GM21528 (cell line): ENCODE measurements around the gene PRKCB.
"Not testable (repeated sequence)": the region's sequence is repeated elsewhere in the genome, so short reads cannot be mapped to it uniquely, and the experiment has no call there.

ENCODE experiments used
- ATAC-seq: cut with Tn5 transposase; IDR thresholded peaks from one replicate; pipeline ENCODE4 v1.9.1; 2021; ENCODE audit warnings: mild to moderate bottlenecking, moderate library complexity; ENCODE audit not compliant: unreplicated experiment, low FRiP score

PRKCB gene

DNA sequence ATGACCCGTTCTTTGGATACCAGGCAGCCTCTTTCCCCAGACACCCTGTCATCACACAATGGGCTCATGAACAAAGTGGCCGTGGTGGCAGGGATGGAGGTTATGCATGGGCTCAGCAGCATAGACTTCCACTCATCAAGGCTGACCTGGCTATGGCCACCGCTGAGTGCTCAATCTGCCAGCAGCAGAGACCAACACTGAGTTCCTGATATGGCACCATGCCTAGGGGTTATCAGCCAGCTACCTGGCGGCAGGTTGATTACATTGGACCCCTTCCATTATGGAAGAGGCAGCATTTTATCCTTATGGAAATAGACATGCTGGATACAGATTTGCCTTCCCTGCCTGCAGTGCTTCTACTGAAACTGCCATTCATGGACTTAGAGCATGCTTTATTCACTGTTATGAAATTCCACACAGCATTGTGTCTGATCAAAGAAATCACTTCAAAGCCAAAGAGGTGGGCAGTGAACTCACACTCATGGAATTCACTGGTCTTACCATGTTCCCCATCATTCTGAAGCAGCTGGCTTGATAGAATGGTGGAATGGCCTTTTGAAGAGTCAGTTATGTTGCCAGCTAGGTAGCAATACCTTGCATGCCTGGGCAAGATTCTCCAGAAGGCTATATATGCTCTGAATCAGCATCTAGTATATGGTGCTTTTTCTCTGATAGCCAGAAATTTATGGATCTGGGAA lies 160.6 kb downstream of the PRKCB start:
- ATAC-seq = no peak

- no peak for ATAC-seq
Measured at GRCh38 chr16:23998771-23999170, 163.0 kb downstream of the PRKCB start.

DNA sequence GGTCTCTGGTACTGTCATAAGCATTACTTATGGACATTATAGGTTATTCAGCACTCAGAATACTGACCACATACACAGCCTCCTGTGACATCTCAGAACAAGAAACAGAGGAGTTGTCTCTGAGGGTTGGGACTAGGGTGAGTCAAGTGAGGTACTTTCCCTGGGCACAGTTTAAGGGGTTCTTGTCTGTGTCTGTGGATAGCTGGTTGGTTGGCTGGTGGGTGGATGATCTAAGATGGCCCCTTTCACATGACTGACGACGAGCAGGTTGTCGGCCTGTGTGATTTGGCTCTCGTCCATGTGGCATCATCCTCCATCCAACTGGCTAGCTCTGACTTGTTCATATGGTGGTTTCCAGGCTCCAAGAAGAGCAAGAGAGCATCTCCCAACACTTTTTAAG lies 163.9 kb downstream of the PRKCB start:
- ATAC-seq = no peak

DNA sequence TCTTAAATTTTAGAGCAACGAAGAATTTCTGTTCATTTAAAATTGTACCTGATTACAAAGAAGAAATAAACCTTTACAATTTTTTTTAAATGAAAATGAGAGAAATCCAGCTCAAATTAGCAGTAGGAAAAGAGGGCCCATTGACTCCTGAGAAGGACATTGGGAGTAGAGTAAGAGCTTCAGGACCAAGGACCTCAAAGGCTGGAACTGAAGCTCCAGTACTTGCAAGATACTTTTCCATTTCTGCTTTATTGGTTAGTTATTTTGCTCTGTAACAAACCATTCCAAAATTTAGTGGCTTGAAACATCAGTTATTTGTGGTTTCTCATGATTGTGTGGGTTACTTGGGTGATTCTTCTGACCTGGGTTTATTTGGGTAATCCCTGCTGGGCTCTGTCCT lies 165.9 kb downstream of the PRKCB start:
- no peak for ATAC-seq

DNA sequence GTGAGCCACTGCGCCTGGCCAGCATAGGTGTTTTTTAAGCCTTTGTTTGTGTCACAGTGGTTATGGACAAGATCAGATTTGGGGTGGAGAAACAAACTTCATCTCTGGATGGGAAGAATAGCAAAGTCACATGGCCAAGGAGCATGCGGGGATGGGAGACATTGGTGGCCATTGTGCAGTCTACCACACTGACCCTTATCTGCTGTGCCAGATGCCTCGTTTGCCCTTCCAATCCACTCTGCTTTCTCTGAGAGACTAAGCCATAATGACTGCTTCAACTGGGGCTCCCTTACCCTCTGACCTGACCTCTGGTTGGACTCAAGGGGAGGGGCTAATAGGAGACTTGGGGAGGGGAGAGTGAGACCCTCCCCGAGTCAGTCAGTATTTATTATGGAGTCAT lies 166.8 kb downstream of the PRKCB start:
- ATAC-seq = no peak

DNA sequence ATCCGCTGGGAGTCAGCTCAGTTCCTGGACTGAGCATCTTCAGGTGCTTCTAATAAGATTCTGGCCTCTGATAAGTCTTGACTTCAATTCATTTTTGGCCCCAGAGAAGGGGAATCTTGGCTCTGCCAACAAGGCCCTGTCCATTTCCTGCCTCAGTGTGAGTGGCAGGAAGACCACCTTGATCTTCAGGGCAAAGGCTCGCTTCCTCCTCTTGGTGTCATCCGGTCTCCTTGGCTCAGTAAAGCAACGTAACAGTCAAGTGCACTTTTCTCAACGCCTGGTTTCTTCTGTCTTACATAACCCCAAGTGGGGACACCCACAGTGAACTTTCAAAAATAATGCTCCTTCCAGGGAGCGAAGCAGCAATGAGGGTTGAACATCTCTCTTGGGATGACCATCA lies 169.8 kb downstream of the PRKCB start:
- no peak for ATAC-seq

- no peak for ATAC-seq
Measured at GRCh38 chr16:24007391-24007790, 171.6 kb downstream of the PRKCB start.

DNA sequence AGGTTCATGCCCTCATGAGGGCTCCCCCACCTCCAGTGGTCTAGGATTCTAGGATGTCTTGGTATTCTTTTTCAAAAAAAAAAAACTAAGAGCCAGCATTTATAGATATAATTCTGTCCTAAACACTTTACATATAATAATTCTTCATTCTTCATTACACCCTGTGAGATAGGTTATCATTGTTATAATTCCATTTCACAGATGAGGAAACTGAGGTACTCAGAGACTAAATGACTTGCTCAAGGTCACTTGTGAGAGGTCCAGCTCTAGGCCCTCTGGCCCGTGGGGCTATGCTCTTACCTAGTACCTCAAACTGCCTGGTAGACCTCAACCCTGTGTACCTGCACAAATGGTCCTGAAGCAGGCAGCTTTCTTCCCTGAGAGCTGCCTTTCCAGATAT lies 172.2 kb downstream of the PRKCB start:
- ATAC-seq = no peak

DNA sequence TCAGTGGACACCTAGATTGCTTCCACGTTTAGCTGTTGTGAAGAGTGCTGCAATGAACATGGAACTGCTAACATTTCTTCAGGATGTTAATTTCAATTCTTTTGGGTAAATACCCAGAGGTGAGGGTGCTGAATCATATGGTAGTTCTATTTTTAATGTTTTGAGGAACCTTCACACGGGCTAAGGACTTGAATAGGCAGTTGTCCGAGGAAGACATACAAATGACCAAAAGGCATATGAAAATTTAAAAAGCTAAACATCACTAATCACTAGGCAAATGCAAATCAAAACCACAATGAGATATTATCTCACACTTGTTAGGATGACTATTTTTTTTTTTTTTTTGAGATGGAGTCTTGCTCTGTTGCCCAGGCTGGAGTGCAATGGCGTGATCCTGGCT lies 173.3 kb downstream of the PRKCB start:
- no peak for ATAC-seq

- ATAC-seq = no peak
Measured at GRCh38 chr16:24009955-24010354, 174.2 kb downstream of the PRKCB start.

- no peak for ATAC-seq
Measured at GRCh38 chr16:24010440-24011089, 174.8 kb downstream of the PRKCB start.

DNA sequence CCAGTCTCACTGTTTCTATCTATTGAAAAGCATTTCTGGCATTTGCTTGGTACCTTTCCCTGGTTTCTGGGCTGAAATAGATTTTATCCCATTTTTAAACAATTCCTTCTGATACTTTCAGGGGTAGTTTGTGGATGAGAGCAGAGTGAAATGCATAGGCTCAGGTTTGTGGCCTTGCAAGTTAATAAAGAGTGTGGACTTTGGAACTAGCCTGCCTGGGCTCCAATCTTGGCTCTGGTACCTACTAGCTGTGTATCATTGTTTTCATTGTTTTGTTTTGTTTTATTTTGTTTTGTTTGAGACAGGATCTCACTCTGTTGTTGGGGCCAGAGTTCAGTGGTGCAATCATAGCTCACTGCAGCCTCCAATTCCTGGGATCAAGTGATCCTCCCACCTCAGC lies 175.5 kb downstream of the PRKCB start:
- ATAC-seq = no peak

DNA sequence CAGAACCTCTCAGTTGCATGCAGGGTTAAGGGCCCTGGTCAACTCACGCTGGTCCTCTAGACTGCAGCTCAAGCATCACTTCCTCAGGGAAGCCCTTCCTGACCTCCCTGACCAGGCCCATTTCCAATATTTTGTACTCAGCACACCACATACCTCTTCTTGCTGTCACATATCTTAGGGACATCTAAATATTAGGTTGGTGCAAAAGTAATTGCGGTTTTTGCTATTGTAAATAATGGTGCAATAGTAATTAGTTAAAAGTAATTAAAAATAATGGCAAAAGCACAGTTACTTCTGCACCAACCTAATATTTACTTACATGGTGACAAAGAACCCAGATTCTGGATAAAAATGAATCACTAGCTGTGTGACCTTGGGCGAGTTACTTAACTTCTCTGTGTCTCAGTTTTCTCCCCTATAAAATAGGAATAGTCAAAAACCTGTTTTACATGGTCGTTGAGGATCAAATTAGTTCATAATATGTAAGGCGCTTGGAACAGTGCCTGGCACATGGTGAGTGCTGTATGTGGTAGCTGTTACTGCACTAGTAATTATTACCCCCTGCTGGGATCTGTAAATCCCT lies 177.4 kb downstream of the PRKCB start:
- ATAC-seq = no peak

DNA sequence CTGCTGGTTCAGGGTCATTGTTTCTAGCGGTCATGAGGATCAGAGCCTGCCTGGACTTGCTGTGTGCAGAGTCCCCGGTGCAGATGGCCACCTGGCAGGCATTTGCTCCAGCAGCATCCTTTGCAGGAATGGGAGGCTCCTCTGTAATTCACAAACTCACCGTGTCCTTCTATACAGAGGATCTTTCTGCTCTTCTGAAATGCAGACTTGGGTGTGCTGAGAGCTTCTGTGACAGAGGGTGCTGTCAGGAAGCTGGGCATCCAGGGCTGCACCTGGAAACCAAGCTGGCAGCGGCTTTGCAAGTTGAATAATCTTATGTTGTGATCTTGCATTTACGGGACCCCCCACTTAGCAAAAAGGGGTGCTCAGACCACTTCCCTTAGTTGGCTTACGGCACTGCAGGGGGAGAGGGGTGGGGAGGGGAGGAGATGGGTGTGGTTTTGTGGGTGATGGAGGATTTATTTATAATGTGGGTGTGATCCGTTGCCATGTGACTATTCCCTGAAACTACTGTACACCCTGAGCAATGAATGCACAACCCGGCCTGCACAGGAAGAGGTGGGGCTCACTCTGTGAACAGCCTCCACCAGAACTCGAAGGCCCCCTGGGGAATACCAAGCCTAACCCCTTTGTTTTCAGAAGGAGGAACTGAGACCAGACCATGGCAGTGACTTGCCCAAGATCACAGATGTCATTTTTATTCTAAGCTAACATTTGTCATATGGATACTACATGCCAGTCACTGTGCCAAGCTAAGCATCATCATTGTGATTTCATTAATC lies 178.3 kb downstream of the PRKCB start:
- peak; percentile 86 for ATAC-seq

DNA sequence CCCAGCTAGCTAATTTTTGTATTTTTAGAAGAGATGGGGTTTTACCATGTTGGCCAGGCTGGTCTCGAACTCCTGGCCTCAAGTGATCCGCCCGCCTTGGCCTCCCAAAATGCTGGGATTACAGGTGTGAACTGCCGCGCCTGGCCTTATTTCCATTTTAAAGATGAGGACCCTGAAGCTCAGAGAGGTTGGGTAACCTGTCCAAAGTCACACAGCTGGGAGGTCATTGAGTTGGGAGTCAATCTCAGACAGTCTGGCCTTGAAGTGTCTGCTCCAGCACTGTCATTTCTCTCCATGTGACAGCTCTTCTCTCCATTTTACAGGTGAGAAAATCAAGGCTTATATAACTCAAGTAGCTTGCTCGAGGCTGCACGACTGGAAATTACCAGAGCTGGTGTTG lies 179.2 kb downstream of the PRKCB start:
- ATAC-seq = not testable (repeated sequence)

DNA sequence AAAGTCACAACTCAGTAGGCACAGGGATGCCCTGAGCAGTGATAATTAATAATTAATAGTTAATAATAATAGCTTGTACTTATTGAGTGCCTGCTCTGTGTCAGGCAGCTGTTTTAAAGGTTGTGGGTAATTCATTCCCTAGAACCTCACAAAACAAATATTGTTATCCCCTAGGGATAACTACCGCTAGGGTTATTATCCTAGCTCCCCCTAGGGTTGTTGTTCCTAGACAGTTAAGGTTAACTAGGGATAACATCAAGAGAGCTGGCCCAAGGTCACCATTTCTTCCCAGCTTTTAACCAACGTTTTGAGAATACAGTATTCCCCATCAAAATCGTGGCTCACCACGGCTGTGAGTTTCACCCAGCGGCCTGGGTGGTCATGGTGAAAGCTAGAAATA lies 180.1 kb downstream of the PRKCB start:
- ATAC-seq = no peak

DNA sequence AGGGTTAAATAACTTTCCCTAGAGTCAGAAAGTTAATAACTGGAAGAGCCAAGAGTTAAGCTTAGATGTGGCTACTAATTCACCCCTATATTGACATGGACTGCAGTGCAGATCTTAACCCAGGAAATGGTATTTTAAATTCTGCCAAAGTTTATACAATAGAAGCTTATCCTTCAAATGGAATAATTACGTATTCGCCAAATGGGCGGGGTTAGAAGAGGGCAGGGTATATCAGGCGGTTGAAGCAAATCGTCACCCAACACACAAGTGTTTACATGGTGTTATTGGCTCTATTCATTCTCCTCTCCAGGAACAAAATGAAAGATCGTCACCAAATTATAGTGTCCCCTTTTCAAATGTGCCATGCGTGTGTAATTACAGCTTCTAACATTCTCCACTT lies 182.7 kb downstream of the PRKCB start:
- ATAC-seq = no peak

GRCh38 chr16:24022797-24023196 lies 187.0 kb downstream of the PRKCB start:
- no peak for ATAC-seq

DNA sequence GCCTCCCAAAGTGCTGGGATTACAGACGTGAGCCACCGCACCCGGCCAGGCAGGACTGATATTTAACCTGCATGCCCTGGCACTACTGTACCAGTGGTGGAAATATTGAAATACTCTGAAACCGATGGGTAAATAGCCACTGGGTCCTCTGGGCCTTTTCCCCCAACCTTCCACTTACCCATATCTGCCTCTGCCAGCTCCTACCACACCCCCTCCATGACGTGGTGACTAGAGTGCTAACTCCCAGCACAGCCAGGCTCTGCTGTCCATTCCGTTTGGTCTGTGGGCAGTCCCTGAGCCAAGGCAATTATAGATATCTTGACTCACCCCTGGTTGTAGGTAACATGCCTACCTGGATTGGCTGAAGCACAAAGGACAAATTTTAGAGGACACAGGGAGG lies 187.8 kb downstream of the PRKCB start:
- ATAC-seq = no peak

GRCh38 chr16:24024971-24025370 lies 189.2 kb downstream of the PRKCB start:
- no peak for ATAC-seq

DNA sequence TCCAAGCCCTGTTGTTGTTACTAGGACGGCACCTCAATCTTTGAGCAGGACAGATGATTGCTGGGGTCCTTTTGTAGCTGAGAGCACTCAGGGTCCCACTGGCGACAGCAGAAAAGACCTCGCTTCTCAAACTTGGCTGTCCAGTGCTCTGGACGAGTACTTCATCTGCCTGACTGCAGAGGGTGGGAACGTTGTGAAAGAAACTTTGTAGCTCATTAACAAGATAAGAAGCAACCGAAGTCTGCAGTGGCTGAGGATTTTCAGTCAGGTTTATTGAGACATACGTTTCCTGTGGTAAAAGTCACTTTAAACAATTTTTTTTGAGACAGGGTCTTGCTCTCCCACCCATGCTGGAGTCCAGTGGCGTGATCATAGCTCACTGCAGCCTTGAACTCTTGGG lies 191.7 kb downstream of the PRKCB start:
- ATAC-seq = no peak
